Epidermal melanocyte (primary cell): ENCODE measurements around the gene BAIAP2.
"Not testable (repeated sequence)": the region's sequence is repeated elsewhere in the genome, so short reads cannot be mapped to it uniquely, and the experiment has no call there.

ENCODE experiments used
- DNase-seq: peaks from one replicate; pipeline ENCODE4 v3.0.0; 2011; ENCODE audit warnings: low spot score; ENCODE audit not compliant: insufficient read length

Gene BAIAP2

GRCh38 chr17:81021531-81022343 is 13.2 kb upstream of the BAIAP2 start:
- no peak for DNase-seq

DNA sequence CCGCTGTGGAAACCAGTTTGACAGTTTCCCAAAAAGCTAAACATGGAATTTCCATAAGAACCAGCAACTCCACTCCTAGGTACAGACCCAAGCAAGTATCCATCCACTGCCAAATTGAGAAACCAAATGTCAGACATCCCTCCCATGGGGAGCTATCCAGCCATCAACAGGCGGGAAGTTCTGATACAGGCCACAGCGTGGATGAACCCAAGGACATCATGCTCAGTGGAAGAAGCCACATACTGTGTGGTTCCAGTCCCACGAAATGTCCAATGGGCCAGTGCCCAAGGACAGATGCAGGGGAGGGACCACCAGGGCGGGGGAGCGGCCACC is 12.6 kb upstream of the BAIAP2 start:
- DNase-seq, result no peak

DNA sequence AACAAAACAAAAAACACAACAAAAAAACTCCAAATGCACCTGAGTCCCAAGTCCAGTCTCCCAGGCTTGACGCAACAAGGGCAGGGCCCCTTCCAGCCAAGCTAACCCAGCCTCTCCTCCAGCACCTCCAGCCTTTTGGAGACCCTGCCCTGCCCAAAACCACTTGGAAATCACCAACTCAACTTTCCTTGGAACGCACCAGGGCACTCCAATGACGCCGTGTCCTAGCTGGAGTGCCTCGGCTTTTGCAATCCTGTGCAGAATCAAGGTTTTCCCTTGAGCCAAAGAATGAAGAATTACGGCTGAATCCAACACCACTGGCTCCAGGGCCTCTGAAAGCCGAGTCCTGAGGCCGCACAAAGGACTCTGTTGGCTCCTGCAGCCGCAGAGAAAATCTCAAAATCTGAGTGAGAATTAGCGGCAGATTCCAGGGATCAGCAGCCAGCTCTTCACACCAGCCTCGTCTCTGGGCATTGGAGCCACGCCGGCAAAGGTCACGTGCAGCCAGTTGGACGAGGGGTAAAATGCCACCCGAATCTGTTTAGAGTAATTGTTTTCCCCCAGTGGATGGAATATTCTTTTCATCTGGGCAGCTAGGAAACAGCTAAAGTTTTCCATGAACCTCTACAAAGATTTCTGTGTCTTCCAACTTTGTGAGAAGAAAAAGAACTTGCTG is 9.7 kb upstream of the BAIAP2 start:
- DNase-seq, result no peak

DNA sequence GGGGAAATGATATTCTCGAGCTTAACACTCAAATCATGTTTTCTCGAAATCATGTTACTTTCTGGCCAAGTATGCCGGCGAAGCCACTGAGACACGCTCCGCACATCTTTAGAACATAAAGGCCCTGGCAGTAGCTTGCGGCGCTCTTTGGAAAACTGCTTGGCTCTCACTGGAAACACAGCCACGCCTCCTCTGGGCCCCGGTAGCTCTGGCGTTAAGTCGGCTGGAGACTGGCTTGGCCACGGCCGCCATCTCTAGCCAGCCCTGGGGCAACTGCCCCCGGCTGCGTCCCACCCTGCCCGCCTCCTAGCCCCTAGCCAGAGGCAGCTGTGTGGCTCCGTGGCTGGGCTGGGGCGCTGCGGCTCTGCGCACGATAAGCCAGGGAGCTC is 9.2 kb upstream of the BAIAP2 start:
- no peak for DNase-seq

- no peak for DNase-seq
Observed at GRCh38 chr17:81026266-81027036, 8.5 kb upstream of the BAIAP2 start.

DNA sequence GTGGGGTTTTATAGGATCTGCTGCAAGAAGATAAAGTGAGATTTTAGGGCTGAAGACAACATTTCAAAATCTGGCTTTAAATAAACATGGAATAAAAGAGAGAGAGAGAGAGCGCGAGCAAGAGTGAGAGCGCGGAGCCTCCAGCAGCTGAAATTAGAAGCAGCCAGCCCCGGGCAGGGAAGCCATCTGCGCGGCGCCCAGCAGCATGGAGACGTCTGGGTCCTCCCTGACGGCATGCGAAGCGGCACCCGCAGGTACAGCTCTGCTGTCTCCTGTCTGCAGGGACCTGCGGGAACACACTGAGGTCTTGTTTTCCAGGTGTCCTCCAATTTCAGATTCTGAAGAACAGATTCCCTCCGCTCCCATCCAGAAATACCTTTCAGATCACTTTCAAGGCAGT is 7.9 kb upstream of the BAIAP2 start:
- DNase-seq, result no peak

DNA sequence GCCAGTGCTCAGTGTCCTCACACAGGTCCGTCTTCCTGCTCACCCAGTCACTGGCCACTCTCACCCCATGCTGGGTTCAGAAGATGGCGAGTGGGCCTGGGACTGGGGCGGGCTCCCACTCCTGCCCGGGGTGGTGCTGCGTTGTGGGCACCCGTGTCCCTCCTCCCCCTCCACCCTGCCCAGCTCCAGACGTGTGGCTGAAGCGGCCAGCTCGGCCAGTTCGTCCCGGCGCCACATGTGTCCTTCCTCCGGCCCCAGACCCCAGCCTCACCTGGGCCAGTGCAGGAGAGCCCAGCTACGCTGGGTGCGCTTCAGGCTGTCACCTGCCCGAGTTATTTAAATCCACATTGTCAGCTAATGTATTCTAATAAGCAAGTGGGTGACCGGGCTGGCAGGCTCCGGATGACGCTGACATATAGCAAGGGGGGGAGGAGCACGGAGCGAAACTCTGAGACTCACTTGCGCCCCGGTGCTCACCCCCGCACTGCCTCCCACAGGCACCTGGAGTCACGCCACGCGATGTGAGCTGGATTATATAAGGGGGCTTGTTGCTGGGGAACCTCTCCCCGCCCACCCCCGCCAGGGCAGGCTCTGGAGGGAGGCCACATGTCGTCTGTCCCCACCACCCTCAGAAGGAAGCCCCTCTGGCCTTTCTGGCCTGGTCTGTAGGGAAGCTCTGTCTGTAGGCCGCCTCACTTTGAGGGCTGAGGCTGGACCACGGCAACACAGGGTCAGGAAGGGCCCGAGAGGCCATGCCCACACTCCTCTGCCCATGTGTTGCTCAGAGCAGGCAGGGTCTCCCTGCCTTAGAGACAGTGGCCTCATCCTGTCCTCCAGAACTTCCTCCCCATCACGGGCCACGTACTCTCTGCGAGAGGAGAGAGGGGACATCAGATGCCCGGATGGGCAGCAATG is 7.1 kb upstream of the BAIAP2 start:
- DNase-seq, result no peak

DNA sequence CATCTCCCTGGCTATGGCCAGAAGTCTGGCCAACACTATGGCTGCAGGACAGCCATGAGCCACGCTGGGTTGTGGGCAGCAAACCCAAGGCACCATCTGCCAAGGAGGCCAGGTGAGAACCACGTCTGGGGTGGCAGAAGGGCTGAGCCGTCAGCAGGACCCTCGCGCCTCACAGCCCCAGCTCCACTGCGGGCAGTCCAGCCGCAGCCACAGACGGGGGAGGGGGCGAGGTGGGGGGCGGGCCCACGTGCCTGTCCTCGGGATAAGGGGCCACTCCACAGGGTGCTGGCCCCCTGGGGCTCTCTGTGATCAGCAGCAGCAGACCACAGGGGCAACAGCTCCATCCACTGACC is 6.5 kb upstream of the BAIAP2 start:
- no peak for DNase-seq

GRCh38 chr17:81029859-81030258 is 5.1 kb upstream of the BAIAP2 start:
- DNase-seq, result no peak

DNA sequence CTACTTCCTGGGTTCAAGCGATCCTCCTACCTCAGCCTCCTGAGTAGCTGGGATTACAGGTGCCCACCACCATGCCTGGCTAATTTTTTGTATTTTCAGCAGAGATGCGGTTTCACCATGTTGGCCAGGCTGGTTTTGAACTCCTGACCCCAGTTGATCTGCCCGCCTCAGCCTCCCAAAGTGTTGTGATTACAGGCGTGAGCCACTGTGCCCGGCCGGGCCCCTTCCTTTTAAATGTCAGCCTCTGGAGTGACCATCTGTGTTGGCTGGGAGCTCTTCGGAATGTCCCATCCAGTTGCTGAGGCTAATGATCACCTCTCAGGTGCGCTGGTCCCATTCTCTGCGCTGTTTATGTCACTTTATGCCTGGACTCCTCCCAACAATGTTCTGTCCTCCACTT is 4.6 kb upstream of the BAIAP2 start:
- DNase-seq, result not testable (repeated sequence)

DNA sequence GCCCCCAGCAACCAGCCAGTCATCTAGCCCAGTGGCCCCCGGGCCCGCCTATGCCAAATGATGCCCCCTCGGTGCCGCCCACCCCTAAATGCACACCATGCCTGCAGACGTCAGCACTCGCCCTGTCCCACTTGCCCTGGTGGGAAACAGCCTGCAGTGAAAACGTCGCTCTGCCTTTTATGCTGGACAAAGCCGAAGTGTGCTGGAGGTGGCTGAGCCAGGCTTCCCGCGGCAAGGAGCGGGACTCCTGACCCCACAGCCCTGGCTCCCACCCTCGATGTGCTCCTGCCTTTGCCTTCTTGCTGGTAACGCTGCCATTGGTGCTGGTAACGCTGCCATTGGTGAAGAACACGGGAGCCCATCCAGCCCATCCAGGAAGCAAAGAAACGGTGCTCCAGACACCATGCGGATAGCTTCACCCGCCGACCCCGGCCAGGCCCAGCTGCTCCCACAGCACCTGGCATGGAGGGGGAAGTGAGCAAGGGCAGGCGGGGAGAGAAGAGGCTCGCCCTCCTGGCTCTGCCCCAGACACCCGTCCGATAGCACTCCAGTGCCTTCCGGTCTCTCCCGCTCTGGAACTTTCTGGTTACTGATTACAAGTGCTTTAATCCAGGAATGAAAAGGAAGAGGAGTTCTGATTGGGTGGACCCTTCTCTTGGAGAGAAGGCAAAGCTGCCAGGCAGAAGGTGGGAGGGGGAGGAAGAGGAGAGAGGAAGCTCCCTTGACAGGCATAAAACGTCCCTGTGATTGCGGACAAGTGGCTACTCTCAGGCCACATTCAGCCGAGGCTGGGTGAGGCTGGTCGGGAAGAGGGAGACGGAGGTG is 4.0 kb upstream of the BAIAP2 start:
- no peak for DNase-seq

GRCh38 chr17:81031566-81032550 is 3.1 kb upstream of the BAIAP2 start:
- no peak for DNase-seq

DNA sequence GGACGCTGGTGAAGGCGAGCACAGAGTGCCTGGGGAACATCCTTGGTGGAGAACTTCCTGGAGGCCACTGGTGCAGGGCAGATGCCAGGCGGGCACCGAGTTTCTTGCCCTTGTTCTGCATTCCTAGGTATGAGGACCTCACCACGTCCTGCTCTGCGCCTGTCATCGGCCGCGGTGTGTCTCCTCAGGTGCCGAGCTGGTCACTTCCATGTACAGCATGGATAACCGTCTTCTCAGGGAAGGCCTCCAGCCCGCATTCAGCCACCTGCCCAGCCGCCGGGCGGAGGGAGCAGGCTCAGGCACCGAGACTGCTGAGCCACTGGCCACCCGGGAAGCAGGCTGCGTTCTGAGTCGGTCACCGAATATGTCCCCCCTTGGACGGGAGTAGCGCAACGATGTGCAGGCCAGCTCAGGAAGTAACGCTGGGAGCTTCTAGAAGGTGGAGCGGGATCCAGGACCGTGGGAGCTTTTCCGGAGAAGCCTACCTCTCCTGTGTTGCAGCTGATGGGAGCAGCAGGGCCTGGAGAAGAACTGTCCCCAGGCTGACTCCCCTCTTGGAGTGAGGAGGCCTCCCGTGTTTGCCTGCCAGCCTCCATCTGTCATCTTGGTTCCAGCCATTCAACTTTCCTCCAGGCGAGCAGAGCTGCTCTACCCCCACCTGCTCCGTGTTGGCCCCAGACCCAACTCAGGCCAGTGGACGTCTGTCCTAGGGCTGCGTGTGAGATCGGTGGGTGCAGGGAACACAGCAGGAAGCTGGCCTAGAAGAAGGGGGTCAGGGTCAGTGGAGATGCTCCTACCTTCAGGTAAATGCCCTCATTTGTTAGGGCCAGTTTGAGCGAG is 2.1 kb upstream of the BAIAP2 start:
- no peak for DNase-seq

GRCh38 chr17:81033535-81034167 is 1.3 kb upstream of the BAIAP2 start:
- no peak for DNase-seq

GRCh38 chr17:81034168-81034777 is 678 bp upstream of the BAIAP2 start:
- no peak for DNase-seq

GRCh38 chr17:81035521-81036196 is 708 bp downstream of the BAIAP2 start:
- DNase-seq, result no peak
